KOPT-K1 (cell line): ENCODE results near the gene ROBO1.

Source experiments
- H3K27ac ChIP-seq: fragments of 200-600 bp; sonication (generic); 2 replicates; pipeline ENCODE4 v1.5.1; 2016; ENCODE audit warnings: antibody characterized with exemption, mild to moderate bottlenecking, low read depth, low read length; ENCODE audit not compliant: poor library complexity, severe bottlenecking
- H3K36me3 ChIP-seq: fragments of 200-600 bp; sonication (generic); 2 replicates; pipeline ENCODE4 v1.5.1; 2017; ENCODE audit warnings: antibody characterized with exemption, mild to moderate bottlenecking, low read length, moderate library complexity; ENCODE audit not compliant: insufficient read depth
- H3K9me3 ChIP-seq: fragments of 200-600 bp; sonication (generic); 2 replicates; pipeline ENCODE4 v1.5.1; 2017; ENCODE audit warnings: antibody characterized with exemption, low read length, mild to moderate bottlenecking; ENCODE audit not compliant: insufficient read depth, poor library complexity, severe bottlenecking

ROBO1 gene

GRCh38 chr3:79268422-79268821, 499.4 kb downstream of the ROBO1 start:
- Histone ChIP-seq H3K36me3 (no peaks in the 10 kb centered on the region), H3K9me3 (no peaks in the 10 kb centered on the region), H3K27ac (no peak overlapping the region)

- Histone ChIP-seq H3K9me3 (no peaks in the 10 kb centered on the region), H3K36me3 (no peaks in the 10 kb centered on the region), H3K27ac (no peak overlapping the region)
Observed at GRCh38 chr3:79264892-79265291, 502.9 kb downstream of the ROBO1 start.

- no peaks in the 10 kb centered on the region for H3K36me3 ChIP-seq
- H3K27ac ChIP-seq, result no peak overlapping the region
- no peaks in the 10 kb centered on the region for H3K9me3 ChIP-seq
Observed at GRCh38 chr3:79263423-79263822, 504.4 kb downstream of the ROBO1 start.

GRCh38 chr3:79258479-79258878, 509.3 kb downstream of the ROBO1 start:
- no peaks in the 10 kb centered on the region for H3K36me3 ChIP-seq
- no peak overlapping the region for H3K27ac ChIP-seq
- H3K9me3 ChIP-seq, result no peaks in the 10 kb centered on the region

- Histone ChIP-seq H3K27ac (no peak overlapping the region), H3K9me3 (no peaks in the 10 kb centered on the region), H3K36me3 (no peaks in the 10 kb centered on the region)
Observed at GRCh38 chr3:79257791-79258190, 510.0 kb downstream of the ROBO1 start.

GRCh38 chr3:79255702-79256101, 512.1 kb downstream of the ROBO1 start:
- H3K27ac ChIP-seq, result no peak overlapping the region
- H3K36me3 ChIP-seq, result no peaks in the 10 kb centered on the region
- H3K9me3 ChIP-seq, result no peaks in the 10 kb centered on the region

GRCh38 chr3:79255292-79255691, 512.5 kb downstream of the ROBO1 start:
- H3K27ac ChIP-seq, result no peak overlapping the region

GRCh38 chr3:79253704-79254103, 514.1 kb downstream of the ROBO1 start:
- H3K9me3 ChIP-seq, result no peaks in the 10 kb centered on the region
- H3K27ac ChIP-seq, result no peak overlapping the region
- H3K36me3 ChIP-seq, result no peaks in the 10 kb centered on the region

More at GRCh38 chr3:79255292-79255691, 512.5 kb downstream of the ROBO1 start:
- Histone ChIP-seq H3K9me3 (no peaks in the 10 kb centered on the region), H3K36me3 (no peaks in the 10 kb centered on the region)

GRCh38 chr3:79253271-79253670, 514.5 kb downstream of the ROBO1 start:
- Histone ChIP-seq H3K27ac (no peak overlapping the region), H3K9me3 (no peaks in the 10 kb centered on the region), H3K36me3 (no peaks in the 10 kb centered on the region)

GRCh38 chr3:79250746-79251145, 517.1 kb downstream of the ROBO1 start:
- H3K36me3 ChIP-seq, result no peaks in the 10 kb centered on the region
- H3K9me3 ChIP-seq, result no peaks in the 10 kb centered on the region
- no peak overlapping the region for H3K27ac ChIP-seq

- Histone ChIP-seq H3K36me3 (no peaks in the 10 kb centered on the region), H3K9me3 (no peaks in the 10 kb centered on the region), H3K27ac (no peak overlapping the region)
Observed at GRCh38 chr3:79249701-79250100, 518.1 kb downstream of the ROBO1 start.

- H3K27ac ChIP-seq, result no peak overlapping the region
- no peaks in the 10 kb centered on the region for H3K9me3 ChIP-seq
- H3K36me3 ChIP-seq, result no peaks in the 10 kb centered on the region
Observed at GRCh38 chr3:79247725-79248043, 520.1 kb downstream of the ROBO1 start.

- H3K27ac ChIP-seq, result no peak overlapping the region
- H3K36me3 ChIP-seq, result no peaks in the 10 kb centered on the region
- H3K9me3 ChIP-seq, result no peaks in the 10 kb centered on the region
Observed at GRCh38 chr3:79246875-79247724, 520.7 kb downstream of the ROBO1 start.

- Histone ChIP-seq H3K27ac (no peak overlapping the region), H3K36me3 (no peaks in the 10 kb centered on the region), H3K9me3 (no peaks in the 10 kb centered on the region)
Observed at GRCh38 chr3:79245284-79246138, 522.3 kb downstream of the ROBO1 start.

GRCh38 chr3:79236496-79236895, 531.3 kb downstream of the ROBO1 start:
- Histone ChIP-seq H3K27ac (no peak overlapping the region), H3K36me3 (no peaks in the 10 kb centered on the region), H3K9me3 (no peaks in the 10 kb centered on the region)
